Ovary (tissue), 9 donors: ENCODE measurements around the gene GCNT2. TPM values are rescaled to one million over a fixed set of nuclear protein-coding genes. Genes with fewer than 3 reads are reported as not detected.
"Not testable (repeated sequence)": the region's sequence is repeated elsewhere in the genome, so short reads cannot be mapped to it uniquely, and the experiment has no call there.

Experiments used
- DNase-seq, 5 donors: peaks; one replicate each; pipeline ENCODE4 v3.0.0-alpha.2; 2019 to 2020
- H3K27ac ChIP-seq, 2 donors: fragments of 200-600 bp; one replicate each; pipeline versions ENCODE4 v1.5.1 to v1.8.0; 2019 to 2022
- H3K27me3 ChIP-seq: fragments of 200-600 bp; one replicate; pipeline ENCODE4 v1.8.0; 2022
- H3K36me3 ChIP-seq: fragments of 200-600 bp; sonication (generic); one replicate; pipeline ENCODE4 v1.5.1; 2019
- H3K4me1 ChIP-seq: one replicate; pipeline ENCODE4 v1.8.1; 2013; ENCODE audit warnings: mild to moderate bottlenecking, moderate library complexity; ENCODE audit not compliant: insufficient read depth
- H3K4me3 ChIP-seq: fragments of 200-600 bp; sonication (generic); one replicate; pipeline ENCODE4 v1.5.1; 2017
- H3K9me3 ChIP-seq, 2 donors: fragments of 200-600 bp in 1 of 2; sonication (generic) in 1 of 2; one replicate each; pipeline versions ENCODE4 v1.5.1 to v1.8.1; 2013 to 2019; ENCODE audit warnings: mild to moderate bottlenecking in 1 of 2, moderate library complexity in 1 of 2
- CTCF ChIP-seq, 3 donors: fragments of 450-650 bp in 2 of 3; fragments of 200-600 bp in 1 of 3; IDR thresholded peaks; one replicate each; pipeline versions ENCODE4 v1.5.1 to v1.8.0; 2016 to 2022; ENCODE audit warnings: antibody characterized with exemption in 3 of 3, mild to moderate bottlenecking in 1 of 3
- EP300 ChIP-seq: sonication (generic); formaldehyde crosslinking; IDR thresholded peaks from one replicate; pipeline ENCODE4 v1.6.1; 2017; ENCODE audit warnings: antibody characterized with exemption
- POLR2A ChIP-seq: fragments of 450-650 bp; IDR thresholded peaks from one replicate; pipeline ENCODE4 v1.6.1; 2017; ENCODE audit warnings: antibody characterized with exemption, mild to moderate bottlenecking, moderate library complexity
- WGBS, 3 donors: extraction: QIAGEN DNeasy Blood & Tissue Kit in 1 of 3; methylation state at CpG; one replicate each; pipeline versions ENCODE4 v1.1.5 to v1.1.7; 2013 to 2017; 5-methylcytosine and 5-hydroxymethylcytosine counted together
- intact Hi-C, 4 donors: fragments of 100-400 bp; cut with DNase I; formaldehyde crosslinking; loops; one replicate each; pipeline versions ENCODE4 v1.11.0 to v1.15.1; 2022 to 2023
- polyA plus RNA-seq, 2 donors: library from polyadenylated mRNA; stranded (reverse); fragments of 200-250 nt in 1 of 2; fragments of 350-450 nt in 1 of 2; fragmentation: Illumina TruSeq in 1 of 2; extraction: RNeasy Lipid Tissue Mini Kit (QIAGEN cat#74804) in 1 of 2; gene quantifications; one replicate each; pipeline ENCODE4 v1.2.3, GENCODE V29; 2013 to 2014
- total RNA-seq, 7 donors: library from RNA; depleted of rRNA in 2 of 7; stranded (reverse); fragments of >200 nt in 2 of 7; fragmentation: NEBNext Ultra II Directional in 3 of 7; extraction: Animal tissue kit (Norgen Biotek cat#: 25700) in 3 of 7; gene quantifications; one replicate each; pipeline versions ENCODE4 v1.1.0 to v1.2.4, GENCODE V29; 2016 to 2023
- donor health status: DM: no; HTN: no; CAD: no; lungs with moderate emphysema.
- donor health status: DM: no; HTN: no; CAD: no.
- donor health status: Bipolar disorder and iron deficiency.
- donor health status: DM: yes; HTN: yes; CAD: no.
- donor health status: DM: no; HTN: no; CAD: no.
- donor health status: DM: yes; HTN: yes; CAD: no.

GCNT2 gene
- total and polyA plus RNA-seq, 9 donors, result 0.92 to 3.8 (median 1.3) TPM

GRCh38 chr6:10481101-10481500, 40.0 kb upstream of the GCNT2 start:
- Histone ChIP-seq H3K4me1 (no peaks in the 10 kb centered on the region), H3K9me3 (no peaks in the 10 kb centered on the region), H3K4me3 (no peak overlapping the region), H3K27ac (no peak overlapping the region), H3K27me3 (no peaks in the 10 kb centered on the region), H3K36me3 (no peaks in the 10 kb centered on the region)
- 47 to 54% (median 51%) methylated on average over 1 of the region's 1 CpG for WGBS, 3 donors
- TF ChIP-seq POLR2A (no peak), EP300 (no peak)
- intact Hi-C loops, result no loop called here
- no peak for DNase-seq

GRCh38 chr6:10482636-10483257, 38.4 kb upstream of the GCNT2 start:
- Histone ChIP-seq H3K9me3 (no peaks in the 10 kb centered on the region), H3K4me3 (no peak overlapping the region), H3K36me3 (no peaks in the 10 kb centered on the region), H3K4me1 (no peaks in the 10 kb centered on the region), H3K27me3 (no peaks in the 10 kb centered on the region), H3K27ac (no peak overlapping the region)
- intact Hi-C loops, result no loop called here
- DNase-seq, result no peak
- no peak for TF ChIP-seq POLR2A
- no peak for TF ChIP-seq EP300
- no peak for TF ChIP-seq CTCF (IDR thresholded peaks at IDR 0.05)
- WGBS, 3 donors, result 92 to 94% (median 94%) methylated on average over 46 of the region's 46 CpGs

GRCh38 chr6:10484912-10485311, 36.2 kb upstream of the GCNT2 start:
- WGBS, 3 donors, result 68 to 74% (median 68%) methylated on average over 3 of the region's 3 CpGs

GRCh38 chr6:10485406-10485805, 35.7 kb upstream of the GCNT2 start:
- H3K27ac ChIP-seq, result no peak overlapping the region
- DNase-seq, result no peak
- no peaks in the 10 kb centered on the region for H3K4me1 ChIP-seq
- no peaks in the 10 kb centered on the region for H3K36me3 ChIP-seq
- 72 to 83% (median 79%) methylated on average over 7 of the region's 7 CpGs for WGBS, 3 donors
- H3K4me3 ChIP-seq, result no peak overlapping the region
- H3K9me3 ChIP-seq, result no peaks in the 10 kb centered on the region
- TF ChIP-seq POLR2A (no peak), CTCF (IDR thresholded peaks at IDR 0.05) (no peak), EP300 (no peak)
- no peaks in the 10 kb centered on the region for H3K27me3 ChIP-seq
- intact Hi-C loops, result no loop called here

More at GRCh38 chr6:10484912-10485311, 36.2 kb upstream of the GCNT2 start:
- intact Hi-C loops, result no loop called here
- Histone ChIP-seq H3K9me3 (no peaks in the 10 kb centered on the region), H3K4me1 (no peaks in the 10 kb centered on the region), H3K27ac (no peak overlapping the region), H3K27me3 (no peaks in the 10 kb centered on the region), H3K4me3 (no peak overlapping the region), H3K36me3 (no peaks in the 10 kb centered on the region)
- DNase-seq, result no peak
- TF ChIP-seq EP300 (no peak), POLR2A (no peak), CTCF (IDR thresholded peaks at IDR 0.05) (no peak)

GRCh38 chr6:10486215-10486614, 34.9 kb upstream of the GCNT2 start:
- Histone ChIP-seq H3K4me1 (no peaks in the 10 kb centered on the region), H3K27me3 (no peaks in the 10 kb centered on the region), H3K27ac (no peak overlapping the region), H3K9me3 (no peaks in the 10 kb centered on the region), H3K4me3 (no peak overlapping the region), H3K36me3 (no peaks in the 10 kb centered on the region)
- no peak for DNase-seq
- TF ChIP-seq CTCF (IDR thresholded peaks at IDR 0.05) (no peak), POLR2A (no peak), EP300 (no peak)
- WGBS, 3 donors, result 79 to 89% (median 84%) methylated on average over 4 of the region's 4 CpGs
- intact Hi-C loops, result no loop called here

GRCh38 chr6:10486944-10487588, 34.1 kb upstream of the GCNT2 start:
- WGBS, 3 donors, result 69 to 83% (median 78%) methylated on average over 7 to 9 of the region's 9 CpGs
- intact Hi-C loops, result not testable (repeated sequence)

More at GRCh38 chr6:10486944-10487588, 34.1 kb upstream of the GCNT2 start:
- H3K4me3 ChIP-seq, H3K27ac ChIP-seq, DNase-seq, H3K9me3 ChIP-seq, H3K4me1 ChIP-seq, H3K36me3 ChIP-seq, H3K27me3 ChIP-seq: not testable (repeated sequence)
